ENCODE results near the gene NASP. TPM values are rescaled to one million over a fixed set of nuclear protein-coding genes. Genes with fewer than 3 reads are reported as not detected.

The NASP gene
- total RNA-seq, 1 donor from 2014 or later: 455 TPM

- Mint-ChIP-seq H3K27ac (ENCODE audit: unreplicated experiment) (no peak overlapping the region), H3K4me1 (no peaks in the 10 kb centered on the region), H3K9me3 (no peaks in the 10 kb centered on the region), H3K4me3 (no peak overlapping the region), H3K36me3 (ENCODE audit: low read depth) (peaks cover 13% of the 10 kb centered on the region), H3K27me3 (ENCODE audit: low read depth) (no peaks in the 10 kb centered on the region)
- DNase-seq (ENCODE audit: low read depth, low spot score): no peak
- no peak for TF ChIP-seq CTCF (conservative IDR thresholded peaks at IDR 0.05)
Observed at GRCh38 chr1:45635211-45635610, 51.4 kb downstream of the NASP start.

GRCh38 chr1:45640293-45640692, 56.5 kb downstream of the NASP start:
- Mint-ChIP-seq H3K4me1 (peaks cover 8% of the 10 kb centered on the region), H3K27ac (ENCODE audit: unreplicated experiment) (no peak overlapping the region), H3K9me3 (no peaks in the 10 kb centered on the region), H3K36me3 (ENCODE audit: low read depth) (peaks cover 4% of the 10 kb centered on the region), H3K4me3 (no peak overlapping the region), H3K27me3 (ENCODE audit: low read depth) (no peaks in the 10 kb centered on the region)
- no peak for DNase-seq (ENCODE audit: low read depth, low spot score)
- TF ChIP-seq CTCF (conservative IDR thresholded peaks at IDR 0.05): no peak

- Mint-ChIP-seq H3K27me3 (ENCODE audit: low read depth) (no peaks in the 10 kb centered on the region), H3K36me3 (ENCODE audit: low read depth) (peaks cover 9% of the 10 kb centered on the region), H3K9me3 (no peaks in the 10 kb centered on the region), H3K4me1 (peaks cover 14% of the 10 kb centered on the region), H3K27ac (ENCODE audit: unreplicated experiment) (no peak overlapping the region), H3K4me3 (no peak overlapping the region)
- no peak for DNase-seq (ENCODE audit: low read depth, low spot score)
- no peak for TF ChIP-seq CTCF (conservative IDR thresholded peaks at IDR 0.05)
Observed at GRCh38 chr1:45643321-45643720, 59.5 kb downstream of the NASP start.

GRCh38 chr1:45643978-45644377, 60.1 kb downstream of the NASP start:
- H3K4me3 Mint-ChIP-seq: no peak overlapping the region
- no peak overlapping the region for H3K27ac Mint-ChIP-seq (ENCODE audit: unreplicated experiment)
- no peak for DNase-seq (ENCODE audit: low read depth, low spot score)
- TF ChIP-seq CTCF (conservative IDR thresholded peaks at IDR 0.05): no peak
- no peaks in the 10 kb centered on the region for H3K9me3 Mint-ChIP-seq
- H3K36me3 Mint-ChIP-seq (ENCODE audit: low read depth): peaks cover 10% of the 10 kb centered on the region
- H3K4me1 Mint-ChIP-seq: peaks cover 14% of the 10 kb centered on the region
- H3K27me3 Mint-ChIP-seq (ENCODE audit: low read depth): no peaks in the 10 kb centered on the region

- H3K36me3 Mint-ChIP-seq (ENCODE audit: low read depth): peaks cover 10% of the 10 kb centered on the region
- no peak for DNase-seq (ENCODE audit: low read depth, low spot score)
- H3K27me3 Mint-ChIP-seq (ENCODE audit: low read depth): no peaks in the 10 kb centered on the region
- H3K27ac Mint-ChIP-seq (ENCODE audit: unreplicated experiment): no peak overlapping the region
- no peaks in the 10 kb centered on the region for H3K9me3 Mint-ChIP-seq
- H3K4me1 Mint-ChIP-seq: peaks cover 14% of the 10 kb centered on the region
- H3K4me3 Mint-ChIP-seq: no peak overlapping the region
- TF ChIP-seq CTCF (conservative IDR thresholded peaks at IDR 0.05): no peak
Observed at GRCh38 chr1:45644661-45645060, 60.8 kb downstream of the NASP start.
